IMR-90 (cell line): Measurements from ENCODE around the gene TMPRSS13. TPM values are rescaled to one million over a fixed set of nuclear protein-coding genes. Genes with fewer than 3 reads are reported as not detected.

Experiments used
- ATAC-seq: fragments of 200-7000 bp; cut with Tn5 transposase; 2 replicates; pipeline ENCODE4 v1.9.1; 2020; ENCODE audit warnings: low read depth, mild to moderate bottlenecking, moderate library complexity
- BruUV-seq: library from RNA; stranded (reverse); fragments of 400-500 nt; replicated peaks from 2 replicates; lab custom pipeline; 2021; lab: Mats Ljungman, UMichigan
- CTCF ChIA-PET: fragments of 300-600 bp; formaldehyde crosslinking; extraction: SDS; loops from one replicate; lab custom pipeline; 2021; ENCODE audit warnings: antibody characterized with exemption; lab: Yijun Ruan, JAX
- POLR2A ChIA-PET: fragments of 300-600 bp; sonication (Branson Sonifier 250); formaldehyde crosslinking; loops from one replicate; lab custom pipeline; 2022; ENCODE audit warnings: antibody characterized with exemption; ENCODE audit not compliant: unreplicated experiment; lab: Charles Lee
- DNase-seq: peaks from one replicate; pipeline ENCODE4 v3.0.0; 2013
- H2AFZ ChIP-seq: replicated peaks from 2 replicates; pipeline ENCODE3; 2013; ENCODE audit warnings: low read length, mild to moderate bottlenecking; ENCODE audit not compliant: poor library complexity
- H2AK5ac ChIP-seq: 2 replicates; pipeline ENCODE4 v1.6.1; 2013; ENCODE audit warnings: low read depth, low read length, inconsistent platforms
- H2AK9ac ChIP-seq: replicated peaks from 2 replicates; pipeline ENCODE3; 2013; ENCODE audit warnings: mild to moderate bottlenecking, low read depth, low read length, moderate library complexity; ENCODE audit not compliant: poor library complexity
- H2BK120ac ChIP-seq: 2 replicates; pipeline ENCODE4 v1.6.1; 2013; ENCODE audit warnings: low read depth, low read length, inconsistent platforms
- H2BK15ac ChIP-seq: 3 replicates; pipeline ENCODE4 v1.6.1; 2013; ENCODE audit warnings: low read depth, low read length, inconsistent platforms
- H2BK20ac ChIP-seq: 2 replicates; pipeline ENCODE4 v1.6.1; 2013; ENCODE audit warnings: low read depth, mild to moderate bottlenecking, inconsistent platforms, low read length, moderate library complexity
- H2BK5ac ChIP-seq: 2 replicates; pipeline ENCODE4 v1.6.1; 2013; ENCODE audit warnings: mild to moderate bottlenecking, low read depth, low read length, inconsistent platforms; ENCODE audit not compliant: poor library complexity, severe bottlenecking
- H3K14ac ChIP-seq: replicated peaks from 2 replicates; pipeline ENCODE4 v1.6.1; 2013; ENCODE audit warnings: low read depth, low read length, inconsistent platforms
- H3K18ac ChIP-seq: 2 replicates; pipeline ENCODE4 v1.6.1; 2013; ENCODE audit warnings: low read depth, low read length, control low read depth
- H3K23ac ChIP-seq: 2 replicates; pipeline ENCODE4 v1.6.1; 2013; ENCODE audit warnings: low read depth, low read length, inconsistent platforms
- H3K27ac ChIP-seq: 2 replicates; pipeline ENCODE4 v1.5.1; 2013; ENCODE audit warnings: mild to moderate bottlenecking, control low read depth, low read length; ENCODE audit not compliant: insufficient read depth
- H3K27me3 ChIP-seq: 2 replicates; pipeline ENCODE4 v1.6.1; 2013; ENCODE audit warnings: low read length; ENCODE audit not compliant: control insufficient read depth, insufficient read depth
- H3K36me3 ChIP-seq: 2 replicates; pipeline ENCODE4 v1.6.1; 2013; ENCODE audit warnings: low read length, mixed read lengths; ENCODE audit not compliant: control insufficient read depth, insufficient read depth
- H3K4ac ChIP-seq: 2 replicates; pipeline ENCODE4 v1.6.1; 2013; ENCODE audit warnings: low read depth, low read length, inconsistent platforms
- H3K4me1 ChIP-seq: 2 replicates; pipeline ENCODE4 v1.6.1; 2013; ENCODE audit warnings: low read length, mixed read lengths; ENCODE audit not compliant: control insufficient read depth, insufficient read depth
- H3K4me2 ChIP-seq: 2 replicates; pipeline ENCODE4 v1.6.1; 2013; ENCODE audit warnings: low read depth, mild to moderate bottlenecking, control low read depth, low read length, moderate library complexity
- H3K4me3 ChIP-seq: 2 replicates; pipeline ENCODE4 v1.5.1; 2013; ENCODE audit warnings: low read depth, mild to moderate bottlenecking, control low read depth, low read length, moderate library complexity; ENCODE audit not compliant: insufficient read depth
- H3K56ac ChIP-seq: 2 replicates; pipeline ENCODE4 v1.6.1; 2013; ENCODE audit warnings: low read length, inconsistent platforms; ENCODE audit not compliant: insufficient read depth; ENCODE audit errors: extremely low read depth
- H3K79me1 ChIP-seq, 2 experiments: 2 replicates each; pipeline ENCODE4 v1.6.1; 2013; ENCODE audit warnings: low read length in 2 of 2, inconsistent platforms in 1 of 2, low read depth in 1 of 2
- H3K9ac ChIP-seq: 2 replicates; pipeline ENCODE4 v1.6.1; 2013; ENCODE audit warnings: low read depth, low read length, control low read depth
- H3K9me1 ChIP-seq: 2 replicates; pipeline ENCODE4 v1.6.1; 2013; ENCODE audit warnings: low read length, inconsistent platforms; ENCODE audit not compliant: insufficient read depth
- H3K9me3 ChIP-seq: 2 replicates; pipeline ENCODE4 v1.6.1; 2013; ENCODE audit warnings: low read length; ENCODE audit not compliant: control insufficient read depth, insufficient read depth
- H4K20me1 ChIP-seq: 2 replicates; pipeline ENCODE4 v1.6.1; 2013; ENCODE audit warnings: low read length, inconsistent platforms; ENCODE audit not compliant: insufficient read depth
- H4K5ac ChIP-seq: 2 replicates; pipeline ENCODE4 v1.6.1; 2013; ENCODE audit warnings: mild to moderate bottlenecking, low read depth, low read length, control low read depth
- H4K8ac ChIP-seq, 2 experiments: 2 replicates each; pipeline ENCODE4 v1.6.1; 2013; ENCODE audit warnings: low read depth in 2 of 2, low read length in 2 of 2, control low read depth in 1 of 2, inconsistent platforms in 1 of 2
- H4K91ac ChIP-seq: 2 replicates; pipeline ENCODE4 v1.6.1; 2013; ENCODE audit warnings: low read depth, low read length, inconsistent platforms; ENCODE audit not compliant: insufficient read depth
- BHLHE40 ChIP-seq: fragments of 150-350 bp; IDR thresholded peaks from 2 replicates; pipeline ENCODE4 v1.6.1; 2016; ENCODE audit warnings: mild to moderate bottlenecking, low read depth, low read length
- WGBS, 2 experiments: methylation state at CpG; one replicate each; pipeline versions ENCODE4 v1.1.5 to v1.1.7; 2013; ENCODE audit warnings: missing lambda C conversion rate in 2 of 2; ENCODE audit not compliant: insufficient read length in 1 of 2; ENCODE audit errors: extremely low coverage in 2 of 2; 5-methylcytosine and 5-hydroxymethylcytosine counted together
- dilution Hi-C: fragments of 300-500 bp; cut with HindIII; formaldehyde crosslinking; loops from one replicate; pipeline ENCODE4 v1.14.3; 2018; ENCODE audit warnings: low sequenced_read_pairs; ENCODE audit not compliant: unreplicated experiment
- in situ Hi-C: fragments of 300-500 bp; cut with MboI; formaldehyde crosslinking; loops from 3 replicates; pipeline ENCODE4 v1.14.3; 2019; ENCODE audit warnings: low sequenced_read_pairs, inconsistent platforms, mixed read lengths
- intact Hi-C: fragments of 100-400 bp; cut with micrococcal nuclease; formaldehyde crosslinking; loops from 2 replicates; pipeline ENCODE4 v1.10.0; 2022
- polyA plus RNA-seq, 3 experiments: library from polyadenylated mRNA; depleted of rRNA; stranded (reverse); fragments of >200 nt; gene quantifications; 2 replicates each; pipeline ENCODE4 v1.2.3, GENCODE V29; 2012; ENCODE audit warnings: low replicate concordance in 1 of 3
- total RNA-seq: library from RNA; depleted of rRNA; stranded (reverse); fragments of >200 nt; gene quantifications from 2 replicates; pipeline ENCODE4 v1.2.3, GENCODE V29; 2012

Gene TMPRSS13
- total and polyA plus RNA-seq, 2 of the 4 experiments (the other 2 are of a cell fraction): not detected

DNA sequence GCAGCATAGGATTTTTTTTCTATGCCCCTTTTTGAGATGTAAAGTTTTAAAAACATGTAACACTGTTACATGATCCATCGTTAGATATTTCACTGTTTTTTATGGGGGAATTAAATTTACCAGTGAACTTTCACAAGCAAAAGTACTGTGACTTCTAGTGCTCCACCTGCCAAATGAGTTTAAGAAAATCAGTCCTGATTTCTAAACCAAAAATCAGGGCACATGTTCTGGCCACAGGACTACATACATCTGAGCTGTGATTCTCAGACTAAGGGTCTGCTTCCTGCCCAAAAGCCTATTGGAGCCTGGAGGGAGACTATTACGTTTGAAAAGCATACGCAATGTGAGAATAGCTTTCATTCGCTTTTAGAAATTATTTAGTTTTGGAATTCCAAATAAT, 22.5 kb downstream of the TMPRSS13 start:
- no peaks in the 10 kb centered on the region for H3K9me3 ChIP-seq
- TF ChIP-seq BHLHE40: no peak
- no peaks in the 10 kb centered on the region for H3K79me1 ChIP-seq
- no peak overlapping the region for H2AFZ ChIP-seq
- dilution Hi-C loops (no loop called here), intact Hi-C loops (no loop called here), in situ Hi-C loops (no loop called here)
- H3K23ac ChIP-seq: no peak overlapping the region
- H3K9me1 ChIP-seq: no peaks in the 10 kb centered on the region
- H3K56ac ChIP-seq: no peak overlapping the region
- no peaks in the 10 kb centered on the region for H4K20me1 ChIP-seq
- H2AK9ac ChIP-seq: no peak overlapping the region
- peaks cover 3% of the 10 kb centered on the region for H3K27me3 ChIP-seq
- H3K9ac ChIP-seq: no peak overlapping the region
- H3K14ac ChIP-seq: no peak overlapping the region
- no peak overlapping the region for H3K4me3 ChIP-seq
- H3K36me3 ChIP-seq: no peaks in the 10 kb centered on the region
- no peak for ATAC-seq
- WGBS, 2 experiments: no CpG with 5 or more reads among the region's 4 CpGs
- H3K27ac ChIP-seq: no peak overlapping the region
- H2BK120ac ChIP-seq: no peak overlapping the region
- POLR2A ChIA-PET: no interaction called here
- no peak for DNase-seq
- no peak overlapping the region for H2BK5ac ChIP-seq
- H4K91ac ChIP-seq: no peak overlapping the region
- H3K18ac ChIP-seq: no peak overlapping the region
- CTCF ChIA-PET: no interaction called here
- H3K4me1 ChIP-seq: no peaks in the 10 kb centered on the region
- no peak overlapping the region for H2BK15ac ChIP-seq
- no peak overlapping the region for H4K8ac ChIP-seq
- BruUV-seq: no TSS peak
- H3K4ac ChIP-seq: no peak overlapping the region
- H4K5ac ChIP-seq: no peak overlapping the region
- no peak overlapping the region for H2AK5ac ChIP-seq
- H3K4me2 ChIP-seq: no peak overlapping the region
- no peak overlapping the region for H2BK20ac ChIP-seq
